NOMO-1 treated with dmso at 0.1 percent for 144 hours (cell line): ENCODE data around the gene PARP16.

Experiments
- DNase-seq: peaks from one replicate; lab custom pipeline; 2025; ENCODE audit not compliant: unreplicated experiment; lab: John Stamatoyannopoulos, UW

Gene PARP16

GRCh38 chr15:65312400-65312916, 25.8 kb upstream of the PARP16 start:
- no peak for DNase-seq

GRCh38 chr15:65311760-65312159, 25.1 kb upstream of the PARP16 start:
- DNase-seq: no peak

- DNase-seq: peak; percentile 14
Measured at GRCh38 chr15:65310431-65311137, 23.9 kb upstream of the PARP16 start.

GRCh38 chr15:65309882-65310418, 23.3 kb upstream of the PARP16 start:
- DNase-seq: no peak

- DNase-seq: no peak
Measured at GRCh38 chr15:65307978-65308377, 21.3 kb upstream of the PARP16 start.

- DNase-seq: no peak
Measured at GRCh38 chr15:65306551-65306950, 19.9 kb upstream of the PARP16 start.

GRCh38 chr15:65305776-65306175, 19.1 kb upstream of the PARP16 start:
- DNase-seq: no peak

GRCh38 chr15:65305150-65305758, 18.6 kb upstream of the PARP16 start:
- no peak for DNase-seq

- peak; percentile 89 for DNase-seq
Measured at GRCh38 chr15:65304381-65305149, 17.9 kb upstream of the PARP16 start, which contains the start of gene RNU5B-1. TSS of gene RNU5B-1 (plus strand) at chr15:65304677.

GRCh38 chr15:65303687-65304380, 17.2 kb upstream of the PARP16 start:
- no peak for DNase-seq

GRCh38 chr15:65302061-65302460, 15.4 kb upstream of the PARP16 start:
- DNase-seq: no peak

- no peak for DNase-seq
Measured at GRCh38 chr15:65300924-65301441, 14.3 kb upstream of the PARP16 start.

GRCh38 chr15:65298731-65299130, 12.0 kb upstream of the PARP16 start:
- DNase-seq: no peak

GRCh38 chr15:65292938-65293518, 6.3 kb upstream of the PARP16 start:
- DNase-seq: peak; percentile 8

- no peak for DNase-seq
Measured at GRCh38 chr15:65290228-65290627, 3.5 kb upstream of the PARP16 start.

GRCh38 chr15:65289261-65289854, 2.7 kb upstream of the PARP16 start:
- no peak for DNase-seq

GRCh38 chr15:65287520-65287855, 805 bp upstream of the PARP16 start:
- no peak for DNase-seq

- DNase-seq: no peak
Measured at GRCh38 chr15:65286069-65286703, 497 bp downstream of the PARP16 start.

GRCh38 chr15:65285291-65286068, 1.2 kb downstream of the PARP16 start:
- DNase-seq: no peak
